T-helper 1 cell (primary cell): Measurements from ENCODE around the gene OPA3.
"Not testable (repeated sequence)": the region's sequence is repeated elsewhere in the genome, so short reads cannot be mapped to it uniquely, and the experiment has no call there.

Source experiments
- DNase-seq, 5 donors: peaks; one replicate each; pipeline ENCODE4 v3.0.0-alpha.2; 2012 to 2020
- total RNA-seq, 4 donors: gene quantifications; one replicate each; lab custom pipeline; 2026; lab: John Stamatoyannopoulos, UW

OPA3 gene
- 12.9 to 24.1 (median 18.1) reads per million in 4 donors for total RNA-seq

- peak; percentile 97 to 100 (median 99) for DNase-seq
Measured at GRCh38 chr19:45584332-45585157, at the start of gene OPA3. Gene OPA3 (minus strand): TSS chr19:45584802. CDS start chr19:45584764, 38 bp downstream.

- DNase-seq, result no peak
Measured at GRCh38 chr19:45632468-45633196, 48.0 kb upstream of the OPA3 start.

GRCh38 chr19:45630463-45630862 lies 45.9 kb upstream of the OPA3 start:
- peak in 1 of 5 donors; percentile 62 for DNase-seq

GRCh38 chr19:45629704-45630103 lies 45.1 kb upstream of the OPA3 start:
- DNase-seq, result no peak

GRCh38 chr19:45628219-45628618 lies 43.6 kb upstream of the OPA3 start:
- DNase-seq, result not testable (repeated sequence)

- DNase-seq, result no peak
Measured at GRCh38 chr19:45623984-45624383, 39.4 kb upstream of the OPA3 start.

GRCh38 chr19:45621976-45622503 lies 37.4 kb upstream of the OPA3 start:
- no peak for DNase-seq

- no peak for DNase-seq
Measured at GRCh38 chr19:45621389-45621788, 36.8 kb upstream of the OPA3 start.

- no peak for DNase-seq
Measured at GRCh38 chr19:45616704-45617017, 32.1 kb upstream of the OPA3 start.

GRCh38 chr19:45615795-45616703 lies 31.4 kb upstream of the OPA3 start:
- DNase-seq, result peak; percentile 46 to 80 (median 68)

GRCh38 chr19:45615056-45615455 lies 30.5 kb upstream of the OPA3 start:
- not testable (repeated sequence) for DNase-seq

- DNase-seq, result peak in 1 of 5 donors; percentile 82
Measured at GRCh38 chr19:45613926-45614725, 29.5 kb upstream of the OPA3 start.

GRCh38 chr19:45608948-45609347 lies 24.3 kb upstream of the OPA3 start:
- DNase-seq, result no peak

- peak in 2 of 5 donors; percentile 14 to 29 for DNase-seq
Measured at GRCh38 chr19:45607071-45608029, 22.7 kb upstream of the OPA3 start.

- no peak for DNase-seq
Measured at GRCh38 chr19:45601524-45602374, 17.1 kb upstream of the OPA3 start, which contains the start of gene GPR4. Gene GPR4 (minus strand): TSS chr19:45602212. CDS start chr19:45591866, 10,346 bp downstream.

GRCh38 chr19:45601115-45601514 lies 16.5 kb upstream of the OPA3 start:
- DNase-seq, result no peak

- DNase-seq, result no peak
Measured at GRCh38 chr19:45600340-45600885, 15.8 kb upstream of the OPA3 start.

GRCh38 chr19:45599286-45599685 lies 14.7 kb upstream of the OPA3 start:
- no peak for DNase-seq
